H1 (cell line): ENCODE results near the gene PIK3R1. TPM values are rescaled to one million over a fixed set of nuclear protein-coding genes. Genes with fewer than 3 reads are reported as not detected.

Experiments
- CTCF ChIA-PET: fragments of 300-600 bp; sonication (Branson Sonifier 250); formaldehyde crosslinking; loops from one replicate; lab custom pipeline; 2021; ENCODE audit not compliant: partially characterized antibody; lab: Charles Lee
- POLR2A ChIA-PET: fragments of 300-600 bp; sonication (Branson Sonifier 250); formaldehyde crosslinking; loops from one replicate; lab custom pipeline; 2021; ENCODE audit warnings: inconsistent platforms; ENCODE audit not compliant: partially characterized antibody; lab: Charles Lee
- DNase-seq, 2 experiments: peaks; one replicate each; pipeline versions ENCODE4 v3.0.0 to v3.0.0-alpha.2; 2010 to 2022; ENCODE audit warnings: low spot score in 2 of 2, low read depth in 1 of 2, mixed read lengths in 1 of 2
- FAIRE-seq: peaks from 2 replicates; lab custom pipeline; 2011; peaks lifted over from hg19 to GRCh38; lab: Jason Lieb, UNC
- H2AFZ ChIP-seq: 2 replicates; pipeline ENCODE4 v1.8.1; 2012; ENCODE audit warnings: low read length, inconsistent platforms
- H2AK5ac ChIP-seq: 2 replicates; pipeline ENCODE4 v1.6.1; 2013; ENCODE audit warnings: low read depth, low read length
- H2BK120ac ChIP-seq: replicated peaks from 2 replicates; pipeline ENCODE3; 2013; ENCODE audit warnings: low read depth, low read length, inconsistent platforms
- H2BK12ac ChIP-seq: 2 replicates; pipeline ENCODE4 v1.6.1; 2013; ENCODE audit warnings: low read depth, low read length
- H2BK15ac ChIP-seq: 2 replicates; pipeline ENCODE4 v1.6.1; 2013; ENCODE audit warnings: low read length
- H2BK20ac ChIP-seq: 2 replicates; pipeline ENCODE4 v1.6.1; 2013; ENCODE audit warnings: low read length
- H2BK5ac ChIP-seq: 2 replicates; pipeline ENCODE4 v1.6.1; 2013; ENCODE audit warnings: low read depth, low read length
- H3K14ac ChIP-seq: 2 replicates; pipeline ENCODE4 v1.6.1; 2013; ENCODE audit warnings: inconsistent platforms; ENCODE audit not compliant: insufficient read length
- H3K18ac ChIP-seq: 2 replicates; pipeline ENCODE4 v1.6.1; 2013; ENCODE audit warnings: low read length; ENCODE audit errors: extremely low read depth
- H3K23ac ChIP-seq: 2 replicates; pipeline ENCODE4 v1.6.1; 2013; ENCODE audit warnings: inconsistent platforms; ENCODE audit not compliant: insufficient read length
- H3K23me2 ChIP-seq: 2 replicates; pipeline ENCODE4 v1.6.1; 2013; ENCODE audit warnings: low read depth, low read length
- H3K27ac ChIP-seq: 2 replicates; pipeline ENCODE4 v1.6.1; 2011; ENCODE audit warnings: low read depth, low read length, inconsistent platforms
- H3K27me3 ChIP-seq, 4 experiments: replicated peaks in 1 of 4; 1 replicate in 1 of 4; 2 replicates in 3 of 4; pipeline versions ENCODE4 v1.6.1 to v1.8.1; 2011 to 2013; ENCODE audit warnings: low read length in 3 of 4, mild to moderate bottlenecking in 3 of 4, inconsistent platforms in 2 of 4, mixed read lengths in 2 of 4, moderate library complexity in 1 of 4; ENCODE audit not compliant: control insufficient read depth in 3 of 4, insufficient read depth in 3 of 4; ENCODE audit errors: extremely low read depth in 1 of 4
- H3K36me3 ChIP-seq, 4 experiments: 2 replicates each; pipeline versions ENCODE4 v1.6.1 to v1.8.1; 2011 to 2013; ENCODE audit warnings: mild to moderate bottlenecking in 4 of 4, low read length in 3 of 4, moderate library complexity in 2 of 4, control low read depth in 1 of 4, inconsistent platforms in 1 of 4; ENCODE audit not compliant: insufficient read depth in 4 of 4, control insufficient read depth in 2 of 4
- H3K4ac ChIP-seq: replicated peaks from 2 replicates; pipeline ENCODE3; 2013; ENCODE audit warnings: low read length, low read depth, mixed read lengths, inconsistent platforms; ENCODE audit not compliant: insufficient read length
- H3K4me1 ChIP-seq, 4 experiments: replicated peaks in 1 of 4; 1 replicate in 1 of 4; 2 replicates in 3 of 4; pipeline versions ENCODE4 v1.6.1 to v1.8.1; 2011 to 2013; ENCODE audit warnings: low read length in 3 of 4, inconsistent platforms in 2 of 4, mixed read lengths in 1 of 4; ENCODE audit not compliant: insufficient read depth in 4 of 4, control insufficient read depth in 3 of 4
- H3K4me2 ChIP-seq, 2 experiments: 2 replicates each; pipeline versions ENCODE4 v1.6.1 to v1.8.1; 2011 to 2013; ENCODE audit warnings: low read depth in 2 of 2, low read length in 2 of 2, control low read depth in 1 of 2, inconsistent platforms in 1 of 2, mild to moderate bottlenecking in 1 of 2; ENCODE audit not compliant: insufficient read depth in 1 of 2
- H3K4me3 ChIP-seq, 4 experiments: fragments of 200-600, 300-600 bp in 1 of 4; sonication (generic), shearing (Covaris generic), sonication (Bioruptor Twin) in 1 of 4; 2 replicates each; pipeline versions ENCODE4 v1.5.1 to v1.8.1; 2011 to 2016; ENCODE audit warnings: low read length in 4 of 4, low read depth in 3 of 4, control low read depth in 2 of 4, inconsistent platforms in 2 of 4, mild to moderate bottlenecking in 2 of 4, mixed read lengths in 1 of 4, moderate library complexity in 1 of 4; ENCODE audit not compliant: insufficient read depth in 2 of 4; ENCODE audit errors: extremely low read depth in 1 of 4
- H3K56ac ChIP-seq: replicated peaks from 2 replicates; pipeline ENCODE3; 2013; ENCODE audit warnings: low read depth, mild to moderate bottlenecking, mixed read lengths, low read length, inconsistent platforms; ENCODE audit not compliant: insufficient read length
- H3K79me1 ChIP-seq: 2 replicates; pipeline ENCODE4 v1.6.1; 2013; ENCODE audit warnings: low read depth, low read length, control low read depth
- H3K79me2 ChIP-seq, 2 experiments: 2 replicates each; pipeline versions ENCODE4 v1.6.1 to v1.8.1; 2012 to 2013; ENCODE audit warnings: low read length in 2 of 2, mild to moderate bottlenecking in 2 of 2, inconsistent platforms in 1 of 2; ENCODE audit not compliant: insufficient read depth in 2 of 2, control insufficient read depth in 1 of 2
- H3K9ac ChIP-seq, 4 experiments: replicated peaks in 1 of 4; 1 replicate in 1 of 4; 2 replicates in 3 of 4; pipeline versions ENCODE4 v1.6.1 to v1.8.1; 2011 to 2013; ENCODE audit warnings: low read depth in 3 of 4, low read length in 3 of 4, control low read depth in 2 of 4, mild to moderate bottlenecking in 2 of 4, moderate library complexity in 2 of 4, inconsistent platforms in 1 of 4; ENCODE audit errors: extremely low read depth in 1 of 4
- H3K9me3 ChIP-seq, 2 experiments: 2 replicates each; pipeline versions ENCODE4 v1.6.1 to v1.8.1; 2012 to 2013; ENCODE audit warnings: mild to moderate bottlenecking in 2 of 2, moderate library complexity in 2 of 2, control low read depth in 1 of 2, inconsistent platforms in 1 of 2, low read depth in 1 of 2, low read length in 1 of 2, mixed read lengths in 1 of 2; ENCODE audit not compliant: insufficient read depth in 2 of 2
- H4K20me1 ChIP-seq, 2 experiments: replicated peaks in 1 of 2; 2 replicates each; pipeline versions ENCODE3 to v1.8.1; 2011 to 2013; ENCODE audit warnings: inconsistent platforms in 2 of 2, low read length in 2 of 2, mild to moderate bottlenecking in 1 of 2; ENCODE audit not compliant: insufficient read depth in 2 of 2, control insufficient read depth in 1 of 2
- H4K5ac ChIP-seq: 2 replicates; pipeline ENCODE4 v1.6.1; 2013; ENCODE audit warnings: low read length, low read depth, mixed read lengths, inconsistent platforms; ENCODE audit not compliant: insufficient read length
- H4K8ac ChIP-seq: 2 replicates; pipeline ENCODE4 v1.8.0; 2013; ENCODE audit warnings: mild to moderate bottlenecking, moderate library complexity, low read length, inconsistent platforms; ENCODE audit not compliant: insufficient read depth; ENCODE audit errors: extremely low read depth
- H4K91ac ChIP-seq: replicated peaks from 2 replicates; pipeline ENCODE3; 2013; ENCODE audit warnings: low read length, mixed read lengths, inconsistent platforms; ENCODE audit not compliant: insufficient read length
- BACH1 ChIP-seq: IDR thresholded peaks from 2 replicates; pipeline ENCODE4 v1.6.1; 2012; ENCODE audit warnings: low read length, improper control_type of control experiment
- GTF2F1 ChIP-seq: IDR thresholded peaks from 2 replicates; pipeline ENCODE4 v1.6.1; 2012; ENCODE audit warnings: low read depth, low read length, improper control_type of control experiment, borderline replicate concordance
- JUN ChIP-seq: IDR thresholded peaks from 2 replicates; pipeline ENCODE4 v1.6.1; 2011; ENCODE audit warnings: low read depth, mild to moderate bottlenecking, improper control_type of control experiment, low read length
- MAX ChIP-seq: IDR thresholded peaks from 2 replicates; pipeline ENCODE4 v1.6.1; 2012; ENCODE audit warnings: inconsistent platforms
- NANOG ChIP-seq: IDR thresholded peaks from 2 replicates; pipeline ENCODE4 v1.6.1; 2011; ENCODE audit warnings: low read length, low read depth, mild to moderate bottlenecking, inconsistent platforms; ENCODE audit not compliant: insufficient read depth, poor library complexity, severe bottlenecking
- POLR2AphosphoS5 ChIP-seq: IDR thresholded peaks from 2 replicates; pipeline ENCODE4 v1.6.1; 2011; ENCODE audit warnings: low read depth, low read length
- RAD21 ChIP-seq, 2 experiments: IDR thresholded peaks in 1 of 2; conservative IDR thresholded peaks in 1 of 2; 2 replicates each; pipeline ENCODE4 v1.6.1; 2011; ENCODE audit warnings: low read depth in 2 of 2, low read length in 2 of 2, improper control_type of control experiment in 1 of 2, inconsistent platforms in 1 of 2, mild to moderate bottlenecking in 1 of 2, moderate library complexity in 1 of 2
- RBBP5 ChIP-seq: IDR thresholded peaks from 2 replicates; pipeline ENCODE4 v1.7.1; 2012; ENCODE audit warnings: low read depth, mild to moderate bottlenecking, inconsistent platforms, low read length, moderate library complexity, borderline replicate concordance
- RNF2 ChIP-seq: fragments of 200-900, 300-1000 bp; sonication (generic); IDR thresholded peaks from 2 replicates; pipeline ENCODE4 v1.7.1; 2016; ENCODE audit warnings: borderline replicate concordance, low read depth, mild to moderate bottlenecking, antibody characterized with exemption, low read length; ENCODE audit not compliant: poor library complexity, severe bottlenecking; ENCODE audit errors: missing control alignments
- SIRT6 ChIP-seq: IDR thresholded peaks from one replicate; pipeline ENCODE4 v1.7.1; 2012; ENCODE audit warnings: low read length, inconsistent platforms
- TCF12 ChIP-seq: IDR thresholded peaks from 2 replicates; pipeline ENCODE4 v1.6.1; 2011; ENCODE audit warnings: low read depth, mild to moderate bottlenecking, low read length
- YY1 ChIP-seq: IDR thresholded peaks from 2 replicates; pipeline ENCODE4 v1.6.1; 2011; ENCODE audit warnings: low read depth, mild to moderate bottlenecking, low read length
- WGBS, 2 experiments: shearing (Covaris generic) in 1 of 2; methylation state at CpG; one replicate each; pipeline versions ENCODE4 v1.1.6 to v1.1.7; 2013 to 2015; ENCODE audit warnings: low lambda C conversion rate in 2 of 2, mixed read lengths in 2 of 2, inconsistent platforms in 1 of 2, low coverage in 1 of 2, missing lambda C conversion rate in 1 of 2; ENCODE audit not compliant: insufficient replicate concordance in 2 of 2, insufficient coverage in 1 of 2, insufficient read length in 1 of 2; ENCODE audit errors: extremely low coverage in 1 of 2, missing lambda C conversion rate in 1 of 2; 5-methylcytosine and 5-hydroxymethylcytosine counted together
- polyA plus RNA-seq, 7 experiments: library from polyadenylated mRNA; depleted of rRNA in 3 of 7; stranded (reverse) in 5 of 7; unstranded in 2 of 7; fragments of >200 nt in 5 of 7; fragments of 200-250 nt in 2 of 7; gene quantifications; 1 replicate in 5 of 7; 2 replicates in 1 of 7; 4 replicates in 1 of 7; pipeline versions ENCODE4 v1.2.1 to v1.2.3, GENCODE V29; 2011 to 2013; ENCODE audit warnings: missing spikeins in 2 of 7, mixed read lengths in 2 of 7
- total RNA-seq: library from RNA; stranded (reverse); fragmentation: NEBNext Ultra II Directional; extraction: Animal tissue kit (Norgen Biotek cat#: 25700); gene quantifications from 2 replicates; pipeline ENCODE4 v1.2.1, GENCODE V29; 2021

Gene PIK3R1
- total and polyA plus RNA-seq, 2 of the 8 experiments (the other 6 are each of a cell fraction or from before 2014, with no cell fraction given), result 2.3 to 13.7 TPM

GRCh38 chr5:68220914-68221313 is 5.4 kb downstream of the PIK3R1 start:
- H2BK15ac ChIP-seq, result no peak overlapping the region
- H3K14ac ChIP-seq, result no peak overlapping the region
- H2BK20ac ChIP-seq, result no peak overlapping the region
- no peak overlapping the region for H4K91ac ChIP-seq
- no peak overlapping the region for H3K27ac ChIP-seq
- H4K5ac ChIP-seq, result no peak overlapping the region
- no peak overlapping the region for H3K18ac ChIP-seq
- POLR2A ChIA-PET, result no interaction called here
- H3K23ac ChIP-seq, result no peak overlapping the region
- no peak overlapping the region for H2BK5ac ChIP-seq
- H3K23me2 ChIP-seq, result peaks cover 5% of the 10 kb centered on the region; the same call in 1 of the 2 replicates
- no peak overlapping the region for H3K4ac ChIP-seq
- peaks cover 0 to 26% of the 10 kb centered on the region in 2 experiments; a peak in 2 of 4 replicates for H3K79me2 ChIP-seq
- H3K27me3 ChIP-seq, result peaks cover 0 to 7% (median 7%) of the 10 kb centered on the region in 4 experiments; a peak in 4 of 7 replicates
- H4K8ac ChIP-seq, result no peak overlapping the region
- no peak overlapping the region for H2AFZ ChIP-seq
- 81% methylated on average over 2 of the region's 2 CpGs; no CpG with 5 or more reads in 1 of the 2 experiments for WGBS, 2 experiments
- DNase-seq (no peak), FAIRE-seq (no peak)
- no peak overlapping the region for H2AK5ac ChIP-seq
- H2BK120ac ChIP-seq, result no peak overlapping the region
- no peak overlapping the region for H3K9ac ChIP-seq
- H3K36me3 ChIP-seq, result no peaks in the 10 kb centered on the region
- TF ChIP-seq MAX (no peak), JUN (no peak), RBBP5 (no peak), RNF2 (no peak), GTF2F1 (no peak), YY1 (no peak), TCF12 (no peak), SIRT6 (no peak), BACH1 (no peak), RAD21 (IDR thresholded peaks at IDR 0.05 in 1 of 2, conservative IDR thresholded peaks at IDR 0.05 in 1 of 2; ENCODE audit: low read depth in 2 of 2, low read length in 2 of 2) (no peak), POLR2AphosphoS5 (no peak), NANOG (no peak)
- no peaks in the 10 kb centered on the region; a peak in 1 of 4 replicates for H3K9me3 ChIP-seq
- no peak overlapping the region for H3K4me2 ChIP-seq
- CTCF ChIA-PET, result interaction anchor here (2.0 kb wide), 1 partner anchor 26 kb away, joined by 5 read pairs; no protein-coding TSS in a partner anchor
- H3K79me1 ChIP-seq, result peaks cover 4% of the 10 kb centered on the region; the same call in 1 of the 2 replicates
- H3K56ac ChIP-seq, result no peak overlapping the region
- peaks cover 0 to 3% (median 0%) of the 10 kb centered on the region in 4 experiments; a peak in 2 of 7 replicates for H3K4me1 ChIP-seq
- H4K20me1 ChIP-seq, result peaks cover 0 to 6% of the 10 kb centered on the region in 2 experiments
- no peak overlapping the region for H2BK12ac ChIP-seq
- no peak overlapping the region for H3K4me3 ChIP-seq
